Neural cell (in vitro differentiated cells): Measurements from ENCODE around the gene WDR5. TPM values are rescaled to one million over a fixed set of nuclear protein-coding genes. Genes with fewer than 3 reads are reported as not detected.

ENCODE experiments used
- H2AFZ ChIP-seq: fragments of 200-600, 300-800 bp; sonication (generic), shearing (Covaris generic); 2 replicates; pipeline ENCODE4 v1.6.0; 2014; ENCODE audit warnings: low read depth, mild to moderate bottlenecking, antibody characterized with exemption, low read length, moderate library complexity
- H3F3A ChIP-seq: fragments of 200-600 bp; shearing (Covaris generic); 2 replicates; pipeline ENCODE4 v1.6.1; 2016; ENCODE audit warnings: mild to moderate bottlenecking, moderate library complexity, mixed read lengths, antibody characterized with exemption, low read length; ENCODE audit not compliant: insufficient read depth, poor library complexity, severe bottlenecking
- H3K27ac ChIP-seq: fragments of 200-600, 300-800 bp; sonication (generic), shearing (Covaris generic); 2 replicates; pipeline ENCODE4 v1.5.1; 2014; ENCODE audit warnings: mild to moderate bottlenecking, low read length, moderate library complexity
- H3K27me3 ChIP-seq: fragments of 300-800, 200-600 bp; sonication (generic), shearing (Covaris generic); 2 replicates; pipeline ENCODE4 v1.6.0; 2014; ENCODE audit warnings: mild to moderate bottlenecking, low read depth, low read length, moderate library complexity; ENCODE audit not compliant: insufficient read depth
- H3K36me3 ChIP-seq: fragments of 300-800, 200-600 bp; sonication (generic), shearing (Covaris generic); 2 replicates; pipeline ENCODE4 v1.5.1; 2014; ENCODE audit warnings: mild to moderate bottlenecking, antibody characterized with exemption, low read length, moderate library complexity; ENCODE audit not compliant: insufficient read depth
- H3K4me2 ChIP-seq: fragments of 300-800, 200-600 bp; sonication (generic), shearing (Covaris generic); 2 replicates; pipeline ENCODE4 v1.6.0; 2014; ENCODE audit warnings: mild to moderate bottlenecking, low read length
- H3K4me3 ChIP-seq: fragments of 300-800, 200-600 bp; sonication (generic), shearing (Covaris generic); 2 replicates; pipeline ENCODE4 v1.5.1; 2014; ENCODE audit warnings: mild to moderate bottlenecking, low read length, moderate library complexity
- H3K79me2 ChIP-seq: fragments of 200-600 bp; shearing (Covaris generic); replicated peaks from 2 replicates; pipeline ENCODE4 v1.6.0; 2014; ENCODE audit warnings: mild to moderate bottlenecking, low read length, moderate library complexity; ENCODE audit not compliant: insufficient read depth
- H3K9ac ChIP-seq: fragments of 300-800, 200-600 bp; sonication (generic), shearing (Covaris generic); 2 replicates; pipeline ENCODE4 v1.6.1; 2016; ENCODE audit warnings: mild to moderate bottlenecking, low read length, mixed read lengths
- H3K9me2 ChIP-seq: fragments of 200-600 bp; shearing (Covaris generic); 2 replicates; pipeline ENCODE4 v1.6.1; 2016; ENCODE audit warnings: mild to moderate bottlenecking, low read length, mixed read lengths; ENCODE audit not compliant: insufficient read depth
- H3K9me3 ChIP-seq: fragments of 200-600, 300-800 bp; sonication (generic), shearing (Covaris generic); 2 replicates; pipeline ENCODE4 v1.6.1; 2016; ENCODE audit warnings: mild to moderate bottlenecking, mixed run types, low read length, moderate library complexity, mixed read lengths
- H4K20me1 ChIP-seq: fragments of 200-600 bp; shearing (Covaris generic); 2 replicates; pipeline ENCODE4 v1.6.1; 2016; ENCODE audit warnings: mild to moderate bottlenecking, mixed run types; ENCODE audit not compliant: insufficient read depth
- CTCF ChIP-seq: fragments of 450-650 bp; IDR thresholded peaks from 2 replicates; pipeline ENCODE4 v1.5.1; 2014; ENCODE audit warnings: antibody characterized with exemption, mild to moderate bottlenecking, moderate library complexity; ENCODE audit not compliant: poor library complexity, severe bottlenecking
- EZH2 ChIP-seq: fragments of 200-600, 300-800 bp; shearing (Covaris generic), sonication (generic); IDR thresholded peaks from 2 replicates; pipeline ENCODE4 v1.6.1; 2014; ENCODE audit warnings: antibody characterized with exemption, low read length, borderline replicate concordance, mild to moderate bottlenecking; ENCODE audit not compliant: insufficient read depth, poor library complexity, severe bottlenecking
- MXI1 ChIP-seq: fragments of 450-650 bp; conservative IDR thresholded peaks from 2 replicates; pipeline ENCODE4 v1.6.1; 2014; ENCODE audit warnings: antibody characterized with exemption, mild to moderate bottlenecking; ENCODE audit not compliant: poor library complexity, severe bottlenecking
- POLR2AphosphoS5 ChIP-seq: IDR thresholded peaks from 2 replicates; pipeline ENCODE4 v1.6.1; 2012
- RAD21 ChIP-seq: fragments of 450-650 bp; conservative IDR thresholded peaks from 2 replicates; pipeline ENCODE4 v1.6.1; 2014; ENCODE audit warnings: antibody characterized with exemption, mild to moderate bottlenecking, moderate library complexity
- REST ChIP-seq: IDR thresholded peaks from 2 replicates; pipeline ENCODE4 v1.6.1; 2012; ENCODE audit warnings: borderline replicate concordance
- SMC3 ChIP-seq: fragments of 450-650 bp; conservative IDR thresholded peaks from 2 replicates; pipeline ENCODE4 v1.6.1; 2014; ENCODE audit warnings: antibody characterized with exemption, mild to moderate bottlenecking, moderate library complexity; ENCODE audit not compliant: poor library complexity
- TAF1 ChIP-seq: IDR thresholded peaks from 2 replicates; pipeline ENCODE4 v1.6.1; 2012; ENCODE audit warnings: low read depth
- polyA plus RNA-seq: library from polyadenylated mRNA; depleted of rRNA; stranded (reverse); fragments of >200 nt; gene quantifications from 2 replicates; pipeline ENCODE4 v1.2.3, GENCODE V29; 2014

WDR5 gene
- polyA plus RNA-seq, 1 donor from 2014 or later: 40.2 TPM

GRCh38 chr9:134174073-134174449, 38.2 kb downstream of the WDR5 start:
- Histone ChIP-seq H2AFZ (no peak overlapping the region), H3K9ac (no peak overlapping the region), H3K4me3 (no peak overlapping the region), H3K27ac (no peak overlapping the region), H3K9me2 (no peaks in the 10 kb centered on the region), H3K4me2 (no peak overlapping the region), H3K79me2 (no peaks in the 10 kb centered on the region), H3K9me3 (no peaks in the 10 kb centered on the region), H4K20me1 (no peaks in the 10 kb centered on the region), H3K27me3 (no peaks in the 10 kb centered on the region), H3F3A (no peaks in the 10 kb centered on the region), H3K36me3 (no peaks in the 10 kb centered on the region)
- no peak for TF ChIP-seq SMC3

DNA sequence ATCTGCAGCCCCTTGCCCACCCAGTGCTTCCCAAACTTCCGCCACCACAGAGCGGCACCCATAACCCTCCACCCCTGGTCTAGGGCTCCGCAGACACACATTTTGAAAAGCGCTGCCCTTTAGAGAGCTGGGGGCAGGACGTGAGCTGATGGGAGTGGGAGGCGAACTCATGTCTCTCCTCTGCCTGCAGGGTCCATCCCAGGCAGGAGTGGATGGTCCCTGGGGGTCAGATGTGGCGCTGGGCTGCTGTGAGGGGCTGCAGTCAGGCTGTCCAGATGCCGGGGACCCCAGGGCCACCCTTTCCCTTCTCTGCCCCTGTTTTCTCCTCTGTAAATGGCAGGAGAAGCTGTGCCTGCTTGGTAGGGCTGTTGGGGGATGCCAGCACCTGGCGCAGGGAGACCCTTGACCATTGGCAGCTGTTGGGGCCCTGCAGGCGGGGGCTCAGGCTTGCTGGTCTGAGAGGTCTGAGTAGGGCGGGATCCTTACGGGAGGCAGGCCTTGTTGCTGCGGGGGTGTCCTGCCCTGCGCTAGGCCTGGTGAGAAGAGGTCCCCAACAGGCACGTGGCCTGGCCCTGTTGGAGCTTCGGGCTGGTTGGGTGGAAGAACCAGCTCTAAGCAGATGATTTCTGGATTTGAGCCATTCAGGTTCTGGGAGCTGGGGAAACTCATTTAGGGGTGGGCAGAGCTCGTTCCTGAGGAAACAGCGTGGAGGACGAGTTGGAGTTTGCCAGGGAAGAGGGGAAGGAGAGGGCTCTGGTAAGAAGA, 38.8 kb downstream of the WDR5 start:
- Histone ChIP-seq H3K27ac (no peak overlapping the region), H3F3A (no peaks in the 10 kb centered on the region), H3K9me2 (no peaks in the 10 kb centered on the region), H3K79me2 (no peaks in the 10 kb centered on the region), H3K4me2 (no peak overlapping the region), H3K27me3 (no peaks in the 10 kb centered on the region), H3K36me3 (no peaks in the 10 kb centered on the region), H4K20me1 (no peaks in the 10 kb centered on the region), H3K9me3 (no peaks in the 10 kb centered on the region), H2AFZ (no peak overlapping the region), H3K9ac (no peak overlapping the region), H3K4me3 (no peak overlapping the region)
- no peak for TF ChIP-seq CTCF
- TF ChIP-seq REST: no peak
- TF ChIP-seq MXI1: no peak
- TF ChIP-seq EZH2: no peak
- TF ChIP-seq POLR2AphosphoS5: no peak
- TF ChIP-seq TAF1: no peak
- no peak for TF ChIP-seq RAD21

DNA sequence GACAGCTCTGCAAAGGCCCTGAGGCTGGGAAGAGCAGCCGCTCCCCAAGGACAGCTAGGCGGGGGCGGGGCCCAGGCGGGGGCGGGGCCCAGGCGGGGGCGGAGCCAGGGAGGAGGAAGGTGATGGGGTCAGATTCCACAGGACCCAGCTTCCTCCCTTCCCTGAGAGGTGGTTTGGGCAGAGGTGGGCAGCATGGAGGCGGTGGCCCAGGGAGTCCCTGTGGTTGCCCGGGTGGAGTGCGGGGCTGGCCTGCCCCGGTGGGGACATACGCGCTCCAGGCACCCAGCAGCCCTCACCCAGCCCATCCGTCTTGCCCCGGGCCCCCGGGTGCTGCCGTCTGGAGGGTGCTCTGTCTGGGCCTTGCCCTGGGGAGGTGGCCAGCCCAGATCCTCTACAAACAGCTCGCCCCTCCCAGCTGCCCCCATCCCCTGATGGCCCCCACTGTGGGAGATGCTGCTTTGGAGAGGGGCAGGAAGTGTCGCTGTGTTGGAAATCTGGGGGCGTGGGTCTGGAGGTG, 39.5 kb downstream of the WDR5 start:
- Histone ChIP-seq H3K9me3 (no peaks in the 10 kb centered on the region), H3K4me3 (no peak overlapping the region), H3K79me2 (no peaks in the 10 kb centered on the region), H3K36me3 (no peaks in the 10 kb centered on the region), H4K20me1 (no peaks in the 10 kb centered on the region), H3K9ac (no peak overlapping the region), H3K27ac (no peak overlapping the region), H3K27me3 (no peaks in the 10 kb centered on the region), H3K9me2 (no peaks in the 10 kb centered on the region), H3F3A (no peaks in the 10 kb centered on the region), H3K4me2 (no peak overlapping the region), H2AFZ (no peak overlapping the region)
- TF ChIP-seq MXI1 (no peak), POLR2AphosphoS5 (no peak)
